Measurements from ENCODE around the gene RPS6KA6. TPM values are rescaled to one million over a fixed set of nuclear protein-coding genes. Genes with fewer than 3 reads are reported as not detected.
A peak's percentile ranks its signal among the peaks of the same experiment; 100 is the strongest.

Gene RPS6KA6
- total RNA-seq, 6 experiments from 2014 or later = 5.3 to 8.0 (median 5.9) TPM

DNA sequence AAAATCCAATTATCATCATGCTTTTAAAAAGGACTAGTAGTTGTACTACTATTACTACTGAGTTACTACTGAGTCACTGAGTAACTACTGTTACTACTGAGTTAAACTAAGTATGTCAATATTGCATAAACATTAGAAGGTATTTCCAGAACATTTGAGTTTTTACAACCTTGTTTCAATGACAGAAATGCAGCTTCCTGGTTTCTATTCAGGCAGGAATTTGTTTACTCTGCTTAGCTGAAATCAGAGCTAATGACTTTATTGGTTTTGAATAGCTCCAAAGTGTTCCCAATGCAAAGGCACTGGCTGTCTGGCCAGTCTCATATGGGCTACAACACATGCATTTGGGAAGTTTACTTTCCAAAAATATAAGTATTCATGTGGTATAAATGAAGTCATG, 12.0 kb downstream of the RPS6KA6 start:
- no peak overlapping the region for H3K27ac Mint-ChIP-seq
- no peaks in the 10 kb centered on the region for H3K27me3 Mint-ChIP-seq (ENCODE audit: insufficient read depth)
- H3K36me3 Mint-ChIP-seq (ENCODE audit: low read depth) = no peaks in the 10 kb centered on the region
- TF ChIP-seq, protein P1, sequence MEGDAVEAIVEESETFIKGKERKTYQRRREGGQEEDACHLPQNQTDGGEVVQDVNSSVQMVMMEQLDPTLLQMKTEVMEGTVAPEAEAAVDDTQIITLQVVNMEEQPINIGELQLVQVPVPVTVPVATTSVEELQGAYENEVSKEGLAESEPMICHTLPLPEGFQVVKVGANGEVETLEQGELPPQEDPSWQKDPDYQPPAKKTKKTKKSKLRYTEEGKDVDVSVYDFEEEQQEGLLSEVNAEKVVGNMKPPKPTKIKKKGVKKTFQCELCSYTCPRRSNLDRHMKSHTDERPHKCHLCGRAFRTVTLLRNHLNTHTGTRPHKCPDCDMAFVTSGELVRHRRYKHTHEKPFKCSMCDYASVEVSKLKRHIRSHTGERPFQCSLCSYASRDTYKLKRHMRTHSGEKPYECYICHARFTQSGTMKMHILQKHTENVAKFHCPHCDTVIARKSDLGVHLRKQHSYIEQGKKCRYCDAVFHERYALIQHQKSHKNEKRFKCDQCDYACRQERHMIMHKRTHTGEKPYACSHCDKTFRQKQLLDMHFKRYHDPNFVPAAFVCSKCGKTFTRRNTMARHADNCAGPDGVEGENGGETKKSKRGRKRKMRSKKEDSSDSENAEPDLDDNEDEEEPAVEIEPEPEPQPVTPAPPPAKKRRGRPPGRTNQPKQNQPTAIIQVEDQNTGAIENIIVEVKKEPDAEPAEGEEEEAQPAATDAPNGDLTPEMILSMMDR (IDR thresholded peaks at IDR 0.05) = no peak
- no peaks in the 10 kb centered on the region for H3K9me3 Mint-ChIP-seq
- peaks cover 16% of the 10 kb centered on the region for H3K4me1 Mint-ChIP-seq (ENCODE audit: low read depth)
- no peak for DNase-seq
- H3K4me3 Mint-ChIP-seq = no peak overlapping the region

DNA sequence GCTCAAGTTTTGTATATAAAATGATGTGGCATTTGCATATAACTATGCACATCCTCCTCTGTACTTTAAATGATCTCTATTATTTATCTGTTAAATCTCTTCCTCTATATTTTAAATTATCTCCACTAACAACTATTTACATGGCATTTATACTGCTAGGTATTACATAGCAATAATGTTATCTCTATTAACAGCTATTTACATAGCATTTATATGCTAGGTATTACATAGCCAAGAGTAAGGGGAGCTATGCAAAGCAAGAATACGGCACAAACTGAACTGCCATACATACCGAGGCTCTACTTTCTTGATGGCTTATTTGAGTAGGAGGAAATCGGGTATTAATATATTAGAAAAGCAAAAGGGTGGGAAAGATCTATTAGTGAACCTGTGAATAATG, 12.7 kb downstream of the RPS6KA6 start:
- TF ChIP-seq, protein P1 (IDR thresholded peaks at IDR 0.05) = no peak

DNA sequence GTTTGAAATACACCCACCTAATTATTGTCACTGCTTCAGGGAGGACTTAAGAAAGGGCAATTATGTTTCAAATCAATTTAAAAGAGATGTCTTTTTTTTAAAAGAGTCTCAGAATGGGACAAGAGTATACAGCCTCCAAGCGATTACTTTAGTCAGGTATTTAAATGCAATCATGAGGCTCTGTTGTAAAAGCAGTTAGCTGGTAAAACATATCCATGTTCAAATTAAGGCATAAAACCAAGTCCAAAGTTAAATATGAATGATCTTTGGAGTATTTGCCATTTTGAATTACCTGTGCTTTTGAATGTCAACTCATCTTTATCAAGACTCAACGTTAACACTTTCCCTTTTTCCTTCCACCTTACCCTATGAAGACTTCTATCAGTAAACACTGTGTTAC, 13.7 kb downstream of the RPS6KA6 start:
- H3K4me1 Mint-ChIP-seq (ENCODE audit: low read depth) = peaks cover 24% of the 10 kb centered on the region
- H3K27ac Mint-ChIP-seq = no peak overlapping the region
- H3K9me3 Mint-ChIP-seq = no peaks in the 10 kb centered on the region
- H3K4me3 Mint-ChIP-seq = no peak overlapping the region
- no peaks in the 10 kb centered on the region for H3K27me3 Mint-ChIP-seq (ENCODE audit: insufficient read depth)
- TF ChIP-seq, protein P1 (IDR thresholded peaks at IDR 0.05) = no peak
- H3K36me3 Mint-ChIP-seq (ENCODE audit: low read depth) = no peaks in the 10 kb centered on the region
- DNase-seq = no peak

More for the DNA sequence above, 12.7 kb downstream of the RPS6KA6 start:
- H3K27ac Mint-ChIP-seq = no peak overlapping the region
- H3K4me3 Mint-ChIP-seq = no peak overlapping the region
- no peaks in the 10 kb centered on the region for H3K36me3 Mint-ChIP-seq (ENCODE audit: low read depth)
- no peak for DNase-seq
- peaks cover 20% of the 10 kb centered on the region for H3K4me1 Mint-ChIP-seq (ENCODE audit: low read depth)
- no peaks in the 10 kb centered on the region for H3K27me3 Mint-ChIP-seq (ENCODE audit: insufficient read depth)
- H3K9me3 Mint-ChIP-seq = no peaks in the 10 kb centered on the region

DNA sequence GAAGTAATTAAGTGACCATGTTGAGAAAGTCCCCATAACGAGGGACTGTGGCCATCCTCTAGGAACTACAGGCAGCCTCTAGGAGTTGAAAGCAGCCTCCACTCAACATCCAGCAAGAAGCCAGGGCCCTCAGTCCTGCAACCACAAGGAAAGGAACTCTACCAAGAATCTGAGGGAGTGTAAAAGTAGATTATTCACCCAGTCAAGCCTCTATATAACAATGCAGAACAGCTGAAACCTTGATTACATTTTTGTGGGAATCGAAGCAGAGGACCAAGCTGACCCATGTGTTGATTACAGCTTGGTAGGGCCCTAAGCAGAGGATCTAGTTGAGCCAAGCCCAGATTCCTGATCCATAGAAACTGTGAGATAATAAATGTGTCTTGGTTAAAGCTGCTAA, 17.1 kb downstream of the RPS6KA6 start:
- Mint-ChIP-seq H3K4me1 (ENCODE audit: low read depth) (peaks cover 53% of the 10 kb centered on the region), H3K4me3 (no peak overlapping the region), H3K36me3 (ENCODE audit: low read depth) (no peaks in the 10 kb centered on the region), H3K27ac (peak overlapping the region; percentile 31; the same call in 1 of the 2 replicates), H3K9me3 (no peaks in the 10 kb centered on the region), H3K27me3 (ENCODE audit: insufficient read depth) (no peaks in the 10 kb centered on the region)
- no peak for DNase-seq
- TF ChIP-seq, protein P1 (IDR thresholded peaks at IDR 0.05) = no peak

DNA sequence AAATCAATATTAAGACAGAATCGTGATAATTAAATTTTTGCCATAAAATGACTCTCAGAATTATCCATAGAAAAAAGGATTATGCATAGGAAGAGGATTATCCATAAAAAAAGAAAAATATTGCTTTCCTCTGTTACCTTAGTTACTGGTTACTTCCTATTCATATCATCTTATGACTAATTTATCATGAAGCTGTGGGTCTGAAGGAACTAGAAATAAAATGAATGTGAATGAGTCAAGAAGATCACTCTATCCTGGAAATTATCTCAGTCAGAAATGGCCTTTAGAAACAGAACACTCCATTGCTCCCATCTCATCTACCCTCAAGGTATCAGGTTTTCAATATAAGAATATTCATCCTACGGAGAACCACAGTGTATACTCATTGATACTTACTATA, 19.4 kb downstream of the RPS6KA6 start:
- H3K4me3 Mint-ChIP-seq = peak overlapping the region; percentile 67
- no peaks in the 10 kb centered on the region for H3K9me3 Mint-ChIP-seq
- no peaks in the 10 kb centered on the region for H3K27me3 Mint-ChIP-seq (ENCODE audit: insufficient read depth)
- TF ChIP-seq, protein P1 (IDR thresholded peaks at IDR 0.05) = no peak
- peaks cover 61% of the 10 kb centered on the region for H3K4me1 Mint-ChIP-seq (ENCODE audit: low read depth)
- H3K36me3 Mint-ChIP-seq (ENCODE audit: low read depth) = no peaks in the 10 kb centered on the region
- DNase-seq = peak; percentile 55
- peak overlapping the region; percentile 97 for H3K27ac Mint-ChIP-seq

DNA sequence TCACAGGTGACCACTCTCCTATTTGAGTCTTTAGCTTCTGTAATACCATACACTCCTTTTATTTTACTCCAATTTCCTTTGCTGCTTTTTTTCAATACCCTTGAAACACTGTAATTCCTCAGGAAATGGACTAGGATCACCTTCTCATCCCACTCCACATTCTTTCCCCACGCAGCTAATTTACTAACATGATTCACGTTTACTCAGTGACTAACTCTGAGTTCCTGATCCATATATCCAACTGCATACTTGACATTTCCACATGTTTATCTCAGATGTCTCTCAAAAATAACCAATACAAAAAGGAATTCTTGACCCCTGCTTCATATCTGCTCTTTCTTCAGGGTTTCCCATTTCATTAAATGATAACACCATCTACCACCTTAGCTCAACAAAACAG, 19.9 kb downstream of the RPS6KA6 start:
- peaks cover 61% of the 10 kb centered on the region for H3K4me1 Mint-ChIP-seq (ENCODE audit: low read depth)
- TF ChIP-seq, protein P1 (IDR thresholded peaks at IDR 0.05) = no peak
- H3K27me3 Mint-ChIP-seq (ENCODE audit: insufficient read depth) = no peaks in the 10 kb centered on the region
- no peaks in the 10 kb centered on the region for H3K36me3 Mint-ChIP-seq (ENCODE audit: low read depth)
- H3K4me3 Mint-ChIP-seq = peak overlapping the region; percentile 67
- peak overlapping the region; percentile 97 for H3K27ac Mint-ChIP-seq
- DNase-seq = peak; percentile 48
- no peaks in the 10 kb centered on the region for H3K9me3 Mint-ChIP-seq
